GM12865 (cell line): ENCODE data around the gene PLXNC1.

ENCODE experiments used
- DNase-seq: peaks from one replicate; pipeline ENCODE4 v3.0.0; 2010; ENCODE audit warnings: low read depth
- H3K4me3 ChIP-seq: 2 replicates; pipeline ENCODE4 v1.5.1; 2011; ENCODE audit warnings: mild to moderate bottlenecking, low read depth, low read length, control low read depth
- CTCF ChIP-seq: IDR thresholded peaks from 2 replicates; pipeline ENCODE4 v1.5.1; 2011; ENCODE audit warnings: low read length, control low read depth, low read depth, inconsistent platforms; ENCODE audit not compliant: insufficient read depth; ENCODE audit errors: missing control alignments

Gene PLXNC1

GRCh38 chr12:94178054-94178453 lies 29.7 kb downstream of the PLXNC1 start:
- DNase-seq: no peak
- TF ChIP-seq CTCF: no peak
- H3K4me3 ChIP-seq: no peak overlapping the region

GRCh38 chr12:94178882-94179281 lies 30.5 kb downstream of the PLXNC1 start:
- no peak overlapping the region for H3K4me3 ChIP-seq
- TF ChIP-seq CTCF: no peak
- no peak for DNase-seq

GRCh38 chr12:94179723-94180122 lies 31.3 kb downstream of the PLXNC1 start:
- H3K4me3 ChIP-seq: no peak overlapping the region
- no peak for DNase-seq
- no peak for TF ChIP-seq CTCF

GRCh38 chr12:94180558-94181296 lies 32.4 kb downstream of the PLXNC1 start:
- TF ChIP-seq CTCF: no peak
- DNase-seq: no peak
- no peak overlapping the region for H3K4me3 ChIP-seq

- no peak for DNase-seq
- H3K4me3 ChIP-seq: no peak overlapping the region
- no peak for TF ChIP-seq CTCF
These were observed 34.8 kb downstream of the PLXNC1 start for GRCh38 chr12:94182986-94183707.

- no peak overlapping the region for H3K4me3 ChIP-seq
- DNase-seq: no peak
- no peak for TF ChIP-seq CTCF
These were observed 35.5 kb downstream of the PLXNC1 start for GRCh38 chr12:94183708-94184379.
